Endothelial cell of hepatic sinusoid (primary cell): ENCODE results near the gene LMF1.

Source experiments
- in situ Hi-C: cut with HindIII; loops from 2 replicates; pipeline ENCODE4 v1.10.0; 2017; ENCODE audit warnings: low sequenced_read_pairs

The LMF1 gene

GRCh38 chr16:974611-975261 lies 4.0 kb upstream of the LMF1 start:
- in situ Hi-C loops, result loop anchor here (5.0 to 25.0 kb wide), 6 partner anchors 37 to 313 kb away; no protein-coding TSS in a partner anchor

DNA sequence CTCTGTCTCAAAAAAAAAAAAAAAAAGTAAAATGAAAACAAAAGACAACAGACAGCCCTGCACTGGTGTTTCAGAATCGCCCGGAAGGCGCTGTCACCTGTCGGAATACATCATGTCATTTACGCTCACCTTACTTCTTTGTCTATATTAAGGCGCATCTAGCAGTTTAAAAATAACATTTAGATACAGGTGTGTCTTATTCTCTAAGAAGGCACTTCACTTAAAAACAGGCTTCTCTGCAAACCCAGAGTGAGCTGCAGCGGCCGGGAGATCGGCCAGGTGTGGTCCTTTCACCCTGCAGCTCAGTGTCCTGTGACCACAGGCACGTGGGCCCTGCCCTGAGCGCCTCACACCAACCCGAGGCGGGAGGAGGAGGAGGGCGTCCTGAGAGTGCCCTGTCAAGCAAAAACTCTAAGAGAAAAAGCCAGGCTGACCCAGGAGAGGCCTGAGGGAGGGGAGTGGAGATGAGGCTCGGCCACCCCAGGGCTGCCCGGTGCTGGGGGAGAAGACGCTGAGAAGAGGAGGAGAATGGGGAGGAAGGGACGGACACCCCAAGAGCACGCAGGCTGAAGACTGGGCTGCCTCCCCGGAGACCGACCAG lies 3.3 kb upstream of the LMF1 start:
- in situ Hi-C loops, result no loop called here

- in situ Hi-C loops, result no loop called here
Observed at GRCh38 chr16:973366-973765, 2.6 kb upstream of the LMF1 start.

DNA sequence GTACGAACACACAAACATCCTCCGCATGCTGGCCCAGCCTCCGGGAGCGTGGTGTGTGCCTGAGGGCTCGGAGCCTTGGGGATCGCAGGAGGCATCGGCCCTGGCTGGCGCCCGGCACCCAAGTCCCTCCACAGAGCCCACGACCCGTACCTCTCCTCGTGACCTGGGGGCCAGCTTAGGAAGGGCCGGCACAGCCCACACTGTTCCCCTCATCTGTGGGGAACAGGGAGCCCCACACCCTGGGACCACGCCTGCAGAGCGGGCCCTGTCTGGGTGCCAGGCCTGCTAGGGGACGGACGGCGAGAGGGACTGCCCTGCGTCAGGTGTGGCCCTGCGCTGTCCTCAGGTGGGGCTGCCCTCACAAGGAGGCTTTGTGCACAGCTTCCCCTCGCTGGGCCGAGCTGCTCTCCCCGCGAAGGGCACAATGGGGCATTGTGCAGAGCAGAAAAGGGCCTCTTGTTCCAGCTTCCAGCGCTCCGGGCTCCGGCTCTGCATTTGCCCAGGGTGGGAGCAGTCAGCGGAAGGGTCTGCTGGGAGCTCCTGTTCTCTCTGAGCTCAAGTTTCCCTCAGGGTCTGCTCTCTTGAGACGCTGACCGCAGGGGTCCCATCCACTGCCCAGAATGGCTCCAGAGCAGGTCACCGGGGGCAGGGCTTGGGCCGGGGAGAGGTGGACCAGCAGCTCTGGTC lies 1.7 kb upstream of the LMF1 start:
- in situ Hi-C loops, result no loop called here

DNA sequence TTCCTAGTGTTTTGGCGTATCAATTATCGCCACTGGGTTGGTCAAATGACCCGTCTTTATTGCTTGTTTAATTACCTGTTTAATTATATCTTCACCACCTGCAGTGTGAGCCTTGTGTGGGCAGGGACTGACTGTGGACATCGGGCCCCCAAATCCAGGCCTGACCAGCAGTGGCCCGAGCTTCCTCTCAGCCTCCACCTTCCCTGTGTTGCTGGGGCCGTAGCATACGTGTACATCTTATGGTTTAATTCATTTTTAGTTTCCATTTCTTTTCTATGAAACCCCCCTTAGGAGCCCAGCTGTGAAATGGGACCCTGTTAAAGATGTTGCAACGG lies 1.2 kb upstream of the LMF1 start:
- in situ Hi-C loops, result no loop called here

- in situ Hi-C loops, result no loop called here
Observed at GRCh38 chr16:971582-971905, 760 bp upstream of the LMF1 start.

- in situ Hi-C loops, result no loop called here
Observed at GRCh38 chr16:970386-970765, 408 bp downstream of the LMF1 start.

GRCh38 chr16:969508-970385 lies 1.0 kb downstream of the LMF1 start:
- in situ Hi-C loops, result loop anchor here (10.0 kb wide), 1 partner anchor 145 kb away; no protein-coding TSS in a partner anchor

DNA sequence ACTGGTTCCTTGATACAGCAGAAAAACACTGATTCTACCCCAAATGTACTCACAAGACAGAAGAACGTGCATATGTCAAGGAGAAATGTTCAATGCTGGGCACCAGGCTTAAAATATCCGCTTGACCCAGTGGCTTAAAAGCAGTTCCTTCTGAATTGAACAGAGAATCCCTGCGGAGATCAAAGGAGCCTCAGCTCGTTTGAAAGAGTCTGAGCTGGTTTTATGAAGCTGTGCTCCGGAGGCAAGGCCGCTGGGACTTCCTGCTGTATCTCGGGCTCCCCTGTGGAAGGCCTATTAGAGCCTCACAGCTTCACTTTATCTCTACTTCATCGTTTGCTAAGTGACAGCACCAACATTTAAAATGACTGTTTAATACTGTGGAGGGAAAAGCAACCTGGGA lies 2.2 kb downstream of the LMF1 start:
- in situ Hi-C loops, result loop anchor here (10.0 kb wide), 1 partner anchor 146 kb away; no protein-coding TSS in a partner anchor

- in situ Hi-C loops, result loop anchor here (10.0 kb wide), 1 partner anchor 147 kb away; no protein-coding TSS in a partner anchor
Observed at GRCh38 chr16:967546-968295, 3.1 kb downstream of the LMF1 start.

DNA sequence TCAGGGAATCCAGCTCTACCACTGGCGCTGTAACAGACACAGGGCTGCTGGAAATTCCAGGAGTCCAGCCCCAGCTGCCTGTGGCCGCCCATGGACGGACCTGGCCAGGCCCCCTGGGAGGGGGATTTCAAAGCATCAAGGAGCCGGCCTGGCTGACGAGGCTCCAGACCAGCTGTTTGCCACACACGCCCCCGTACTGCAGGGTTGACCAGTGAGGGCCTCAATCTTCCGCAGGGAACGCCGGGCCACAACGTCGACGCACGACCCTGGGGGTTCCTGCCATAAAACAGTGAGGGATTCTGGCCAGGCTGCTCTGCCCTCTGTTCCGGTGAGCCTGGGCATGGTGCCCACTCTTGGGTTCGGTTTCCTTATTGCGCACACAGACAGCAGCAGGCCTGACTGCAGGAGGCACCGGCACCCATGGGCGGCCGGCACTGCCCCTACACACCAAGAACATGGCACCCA lies 3.7 kb downstream of the LMF1 start:
- in situ Hi-C loops, result loop anchor here (10.0 kb wide), 1 partner anchor 148 kb away; no protein-coding TSS in a partner anchor

- in situ Hi-C loops, result loop anchor here (10.0 kb wide), 1 partner anchor 148 kb away; no protein-coding TSS in a partner anchor
Observed at GRCh38 chr16:966505-966904, 4.3 kb downstream of the LMF1 start.

DNA sequence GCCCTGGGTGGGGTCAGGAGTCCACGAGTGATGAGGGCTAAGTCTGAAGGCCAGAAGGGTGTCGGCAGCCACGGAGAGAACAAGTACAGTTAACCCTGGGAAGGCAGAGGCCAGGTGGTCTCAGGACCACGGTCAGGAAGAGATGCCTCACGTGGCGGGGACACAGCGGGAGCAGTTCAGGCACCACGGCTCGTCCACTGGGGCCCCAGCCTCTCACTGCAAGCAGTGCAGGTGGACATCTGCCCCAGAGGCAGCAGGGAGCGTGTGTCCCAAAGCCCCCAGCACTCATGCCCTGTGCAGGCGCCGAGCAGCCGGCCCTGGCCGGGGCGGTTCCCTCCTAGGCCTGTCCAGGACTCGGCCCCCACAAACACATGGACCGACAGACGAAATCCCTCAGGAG lies 4.7 kb downstream of the LMF1 start:
- in situ Hi-C loops, result loop anchor here (10.0 kb wide), 1 partner anchor 149 kb away; no protein-coding TSS in a partner anchor

- in situ Hi-C loops, result loop anchor here (10.0 kb wide), 1 partner anchor 149 kb away; no protein-coding TSS in a partner anchor
Observed at GRCh38 chr16:965487-965886, 5.3 kb downstream of the LMF1 start.

DNA sequence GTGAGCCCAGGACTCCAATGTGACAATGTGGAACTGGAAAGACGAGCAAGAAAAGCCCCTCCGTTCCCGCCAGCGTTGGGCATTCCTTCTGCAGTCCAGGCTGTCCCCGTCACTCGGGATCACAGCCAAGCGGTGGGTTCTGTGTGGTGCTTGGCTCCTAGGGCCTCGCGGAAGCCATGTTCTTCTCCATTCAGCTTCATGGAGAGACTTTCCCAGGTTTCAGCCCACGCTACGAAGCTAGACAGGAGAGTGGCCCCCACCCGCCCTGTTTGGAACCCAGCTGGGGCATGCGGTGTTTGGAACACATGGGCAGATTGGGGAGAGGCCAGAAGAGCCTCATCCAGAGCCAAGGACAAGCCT lies 5.8 kb downstream of the LMF1 start:
- in situ Hi-C loops, result loop anchor here (10.0 kb wide), 1 partner anchor 150 kb away; no protein-coding TSS in a partner anchor

- in situ Hi-C loops, result loop anchor here (10.0 kb wide), 1 partner anchor 150 kb away; no protein-coding TSS in a partner anchor
Observed at GRCh38 chr16:964356-965035, 6.3 kb downstream of the LMF1 start.

DNA sequence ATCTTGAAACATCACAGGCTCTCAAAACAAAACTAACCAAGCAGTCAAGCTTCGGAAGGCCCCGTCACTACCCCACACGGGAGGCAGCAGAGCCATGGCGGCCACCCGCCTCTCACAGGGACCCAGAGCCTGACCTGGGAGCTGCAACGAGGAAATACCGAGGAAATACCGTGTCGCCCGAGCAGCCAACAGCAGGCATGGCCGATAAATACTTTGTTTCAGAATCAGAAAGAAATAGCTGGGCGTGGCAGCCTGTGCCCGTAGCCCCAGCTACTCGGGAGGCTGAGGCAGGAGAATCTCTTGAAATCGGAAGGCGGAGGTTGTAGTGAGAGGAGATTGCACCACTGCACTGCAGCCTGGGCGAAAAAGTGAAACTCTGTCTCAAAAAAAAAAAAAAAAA lies 6.9 kb downstream of the LMF1 start:
- in situ Hi-C loops, result loop anchor here (10.0 kb wide), 1 partner anchor 151 kb away; no protein-coding TSS in a partner anchor

DNA sequence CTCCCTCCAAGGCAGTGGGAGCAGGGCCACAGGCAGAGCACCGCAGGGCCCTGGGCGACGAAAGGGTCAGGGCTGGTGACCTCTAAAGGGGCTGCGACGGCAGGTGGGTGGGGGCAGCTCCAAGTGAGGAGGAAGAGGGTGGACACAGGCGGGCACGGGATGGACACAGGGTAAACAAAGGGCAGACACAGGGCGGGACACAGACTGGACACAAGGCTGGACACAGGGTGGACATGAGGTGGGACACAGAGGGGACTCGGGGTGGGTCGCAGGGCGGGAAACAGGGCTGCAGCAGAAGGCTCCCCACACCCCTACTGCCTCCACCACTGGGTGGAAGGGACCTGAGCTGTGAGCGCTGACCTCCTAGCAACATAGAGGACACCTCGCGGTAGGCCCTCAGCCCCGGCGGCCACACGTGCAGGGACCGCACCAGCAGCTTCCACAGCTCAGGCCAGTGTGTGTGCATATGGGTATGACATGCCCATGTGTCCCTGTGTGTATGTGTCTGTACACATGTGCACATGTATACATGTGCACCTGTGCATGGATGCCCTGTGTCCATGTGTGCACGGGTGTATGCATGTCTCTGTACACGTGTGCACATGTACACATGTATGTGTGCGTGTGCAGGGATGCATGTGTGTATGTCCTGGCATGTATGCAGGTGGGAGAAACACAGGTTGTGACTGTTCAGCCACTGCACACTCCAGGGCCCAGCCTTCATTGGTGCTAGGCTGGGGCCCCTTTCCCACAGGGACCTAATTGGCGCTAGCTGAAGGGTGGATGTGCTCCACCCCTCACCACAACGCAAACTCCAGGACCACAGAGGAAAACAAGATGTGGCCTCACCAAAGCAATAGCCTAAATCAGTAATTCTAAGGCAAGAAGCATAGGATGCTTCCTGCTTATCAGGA lies 7.6 kb downstream of the LMF1 start:
- in situ Hi-C loops, result loop anchor here (10.0 kb wide), 1 partner anchor 152 kb away; no protein-coding TSS in a partner anchor
